AG09319 (cell line): Measurements from ENCODE around the gene AZU1.

Experiments used
- DNase-seq: peaks from one replicate; pipeline ENCODE4 v3.0.0-alpha.2; 2010; ENCODE audit warnings: low read depth; ENCODE audit errors: extremely low read depth
- CTCF ChIP-seq: IDR thresholded peaks from 2 replicates; pipeline ENCODE4 v1.5.1; 2011; ENCODE audit warnings: low read depth, mild to moderate bottlenecking, inconsistent platforms, low read length, moderate library complexity

Gene AZU1

GRCh38 chr19:867301-867793, 39.7 kb downstream of the AZU1 start:
- no peak for DNase-seq
- no peak for TF ChIP-seq CTCF

DNA sequence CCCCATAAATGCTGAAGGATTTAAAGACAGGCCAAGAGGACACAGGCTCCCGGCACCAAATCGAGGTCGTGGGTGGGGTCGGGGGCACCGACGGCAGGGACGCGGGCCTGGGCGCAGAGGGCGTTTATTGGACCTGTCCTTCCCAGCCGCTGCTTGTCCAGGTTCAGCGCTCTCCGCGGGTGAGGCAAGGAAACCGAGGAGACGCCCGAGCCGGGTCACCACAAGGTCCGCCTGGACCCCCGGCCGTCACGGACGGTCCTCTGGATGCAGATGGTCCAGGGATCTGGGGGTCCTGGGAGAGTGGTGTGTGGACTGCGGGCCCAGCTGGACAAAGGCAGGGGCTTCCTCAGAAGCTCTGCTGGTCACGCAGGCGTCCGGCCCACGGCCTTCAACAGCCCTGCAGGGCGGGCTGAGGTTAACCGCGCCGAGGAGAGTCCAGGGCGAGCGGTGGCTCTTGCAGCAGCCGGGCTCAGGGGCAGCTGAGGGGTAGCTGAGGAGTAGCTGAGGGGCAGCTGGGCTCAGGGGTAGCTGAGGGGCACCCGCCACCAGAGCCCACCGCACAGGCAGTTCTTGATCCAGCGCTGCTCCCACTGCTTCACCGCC, 40.3 kb downstream of the AZU1 start:
- DNase-seq: no peak
- no peak for TF ChIP-seq CTCF

GRCh38 chr19:868458-869244, 41.0 kb downstream of the AZU1 start:
- no peak for DNase-seq
- no peak for TF ChIP-seq CTCF

DNA sequence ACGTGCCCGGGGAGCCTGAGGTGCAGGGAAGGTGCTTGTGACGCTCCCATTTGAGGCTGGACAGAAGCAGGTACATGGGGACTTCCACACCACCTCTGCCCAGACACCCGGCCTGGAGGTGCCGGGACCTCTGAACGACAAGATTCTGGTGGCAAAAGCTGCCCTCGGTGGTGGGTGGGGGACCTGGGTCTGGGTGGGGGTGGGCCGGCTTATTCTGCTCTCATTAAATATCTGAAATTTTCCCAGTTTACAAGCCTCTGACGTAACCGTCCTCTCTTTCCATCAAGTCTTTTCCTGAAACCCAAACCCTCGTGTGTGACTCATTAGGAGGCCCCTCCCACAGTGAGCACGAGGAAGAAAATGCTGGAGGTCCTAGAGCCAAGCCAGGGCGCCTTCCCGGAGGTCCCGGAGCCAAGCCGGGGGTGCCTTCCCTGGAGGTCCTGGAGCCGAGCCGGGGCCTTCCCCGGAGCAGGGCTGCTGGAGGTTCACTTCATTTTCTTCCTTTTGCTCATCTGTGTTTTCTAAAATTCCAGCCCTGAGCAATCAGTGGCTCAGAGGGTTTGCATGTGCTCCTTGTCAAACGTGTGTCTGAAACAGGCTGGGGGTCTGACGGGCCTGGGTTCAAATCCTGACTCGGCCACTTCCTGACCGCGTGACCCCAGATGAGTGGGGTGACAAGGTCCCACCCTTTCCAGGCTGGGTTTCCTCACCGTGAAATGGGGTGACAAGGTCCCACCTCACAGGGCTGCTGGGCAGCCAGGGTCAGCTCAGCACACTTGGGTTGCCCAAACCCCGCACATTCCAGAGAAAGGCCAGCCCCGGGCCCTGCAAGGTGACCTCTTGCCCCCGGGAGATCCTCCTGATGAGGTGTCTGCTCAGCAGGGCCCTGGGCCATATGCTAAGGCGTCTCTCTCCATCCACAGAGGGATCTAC, 41.9 kb downstream of the AZU1 start:
- DNase-seq: peak; percentile 85
- TF ChIP-seq CTCF: no peak

DNA sequence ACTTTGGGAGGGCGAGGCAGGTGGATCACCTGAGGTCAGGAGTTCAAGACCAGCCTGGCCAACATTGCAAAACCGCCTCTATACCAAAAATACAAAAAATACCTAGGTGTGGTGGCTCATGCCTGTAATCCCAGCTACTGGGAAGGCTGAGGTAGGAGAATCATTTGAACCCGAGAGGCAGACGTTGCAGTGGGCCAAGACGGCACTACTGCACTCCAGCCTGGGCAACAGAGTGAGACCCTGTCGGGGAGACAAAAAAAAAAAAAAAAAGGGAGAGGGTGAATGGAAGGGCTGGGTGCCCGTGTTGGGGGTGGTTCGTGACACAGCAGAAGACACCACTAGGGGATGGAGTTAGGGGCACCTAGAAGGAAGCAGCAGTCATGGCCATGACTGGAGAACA, 42.7 kb downstream of the AZU1 start:
- TF ChIP-seq CTCF: no peak
- DNase-seq: no peak

GRCh38 chr19:870963-871401, 43.3 kb downstream of the AZU1 start:
- TF ChIP-seq CTCF: no peak
- no peak for DNase-seq
